OCI-LY1 (cell line): ENCODE results near the gene MBNL2.

Experiments
- CTCF ChIP-seq: fragments of 200-600 bp; sonication (generic), shearing (Covaris generic); IDR thresholded peaks from 2 replicates; pipeline ENCODE4 v1.5.1; 2017; ENCODE audit warnings: mild to moderate bottlenecking, antibody characterized with exemption, low read length, moderate library complexity, mixed read lengths
- EZH2 ChIP-seq: fragments of 200-600 bp; sonication (generic), shearing (Covaris generic); IDR thresholded peaks from 2 replicates; pipeline ENCODE4 v1.8.0; 2017; ENCODE audit warnings: borderline replicate concordance, mixed run types, mild to moderate bottlenecking, antibody characterized with exemption, low read length, moderate library complexity, mixed read lengths

DNA sequence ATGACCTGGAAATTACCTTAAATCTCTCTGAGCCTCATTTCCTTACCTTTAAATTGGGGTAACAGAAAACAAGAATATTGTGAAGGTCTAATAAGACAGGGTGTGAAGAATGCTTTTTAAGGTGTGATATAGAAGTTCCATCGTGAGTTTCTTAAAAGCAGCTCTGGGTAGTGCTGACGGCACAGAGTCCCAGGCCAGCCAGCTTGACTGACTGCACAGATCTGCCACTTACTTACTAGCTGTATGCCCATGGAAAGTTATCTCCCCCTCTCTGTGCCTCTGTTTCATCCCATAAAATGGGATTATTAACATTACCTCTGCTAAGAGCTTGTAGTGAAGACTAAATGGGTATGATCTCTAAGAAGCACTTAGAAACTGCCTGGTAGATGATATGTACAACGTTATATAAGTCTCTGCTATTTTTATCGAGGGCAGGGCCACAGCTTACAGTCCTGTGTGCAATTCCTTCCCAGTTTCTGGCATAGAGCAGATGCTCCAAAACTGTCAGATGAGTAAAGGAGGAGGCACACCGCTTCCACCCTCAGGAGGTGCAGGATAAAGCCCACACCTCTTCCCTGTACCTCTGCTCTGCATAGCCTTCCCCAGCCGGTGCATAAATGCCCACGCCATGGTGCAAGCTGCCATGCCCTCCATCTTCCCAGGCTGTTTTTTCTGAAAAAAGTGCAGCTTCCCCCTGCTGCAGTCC lies 99.6 kb downstream of the MBNL2 start:
- TF ChIP-seq CTCF = no peak
- TF ChIP-seq EZH2 = no peak
